Panc1 (cell line): ENCODE results near the gene CCDC152.

ENCODE experiments used
- POLR2AphosphoS5 ChIP-seq: IDR thresholded peaks from 2 replicates; pipeline ENCODE4 v1.6.1; 2012; ENCODE audit warnings: mild to moderate bottlenecking, low read depth, low read length, moderate library complexity
- TCF7L2 ChIP-seq: IDR thresholded peaks from 2 replicates; pipeline ENCODE4 v1.6.1; 2011; ENCODE audit warnings: mild to moderate bottlenecking, low read depth, low read length, inconsistent platforms
- TF ChIP-seq, protein P1 (sequence below): fragments of 450-650 bp; IDR thresholded peaks from 2 replicates; pipeline ENCODE4 v1.5.1; 2017; ENCODE audit warnings: mild to moderate bottlenecking
- TF ChIP-seq, protein P2 (sequence below), 2 experiments: IDR thresholded peaks; 2 replicates each; pipeline ENCODE4 v1.6.1; 2011 to 2012; ENCODE audit warnings: low read depth in 2 of 2, control low read depth in 1 of 2, low read length in 1 of 2, mild to moderate bottlenecking in 1 of 2, moderate library complexity in 1 of 2; ENCODE audit not compliant: insufficient read depth in 1 of 2

GRCh38 chr5:42812620-42813019 lies 56.0 kb downstream of the CCDC152 start:
- TF ChIP-seq, protein P1, sequence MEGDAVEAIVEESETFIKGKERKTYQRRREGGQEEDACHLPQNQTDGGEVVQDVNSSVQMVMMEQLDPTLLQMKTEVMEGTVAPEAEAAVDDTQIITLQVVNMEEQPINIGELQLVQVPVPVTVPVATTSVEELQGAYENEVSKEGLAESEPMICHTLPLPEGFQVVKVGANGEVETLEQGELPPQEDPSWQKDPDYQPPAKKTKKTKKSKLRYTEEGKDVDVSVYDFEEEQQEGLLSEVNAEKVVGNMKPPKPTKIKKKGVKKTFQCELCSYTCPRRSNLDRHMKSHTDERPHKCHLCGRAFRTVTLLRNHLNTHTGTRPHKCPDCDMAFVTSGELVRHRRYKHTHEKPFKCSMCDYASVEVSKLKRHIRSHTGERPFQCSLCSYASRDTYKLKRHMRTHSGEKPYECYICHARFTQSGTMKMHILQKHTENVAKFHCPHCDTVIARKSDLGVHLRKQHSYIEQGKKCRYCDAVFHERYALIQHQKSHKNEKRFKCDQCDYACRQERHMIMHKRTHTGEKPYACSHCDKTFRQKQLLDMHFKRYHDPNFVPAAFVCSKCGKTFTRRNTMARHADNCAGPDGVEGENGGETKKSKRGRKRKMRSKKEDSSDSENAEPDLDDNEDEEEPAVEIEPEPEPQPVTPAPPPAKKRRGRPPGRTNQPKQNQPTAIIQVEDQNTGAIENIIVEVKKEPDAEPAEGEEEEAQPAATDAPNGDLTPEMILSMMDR = no peak
- TF ChIP-seq, protein P2, sequence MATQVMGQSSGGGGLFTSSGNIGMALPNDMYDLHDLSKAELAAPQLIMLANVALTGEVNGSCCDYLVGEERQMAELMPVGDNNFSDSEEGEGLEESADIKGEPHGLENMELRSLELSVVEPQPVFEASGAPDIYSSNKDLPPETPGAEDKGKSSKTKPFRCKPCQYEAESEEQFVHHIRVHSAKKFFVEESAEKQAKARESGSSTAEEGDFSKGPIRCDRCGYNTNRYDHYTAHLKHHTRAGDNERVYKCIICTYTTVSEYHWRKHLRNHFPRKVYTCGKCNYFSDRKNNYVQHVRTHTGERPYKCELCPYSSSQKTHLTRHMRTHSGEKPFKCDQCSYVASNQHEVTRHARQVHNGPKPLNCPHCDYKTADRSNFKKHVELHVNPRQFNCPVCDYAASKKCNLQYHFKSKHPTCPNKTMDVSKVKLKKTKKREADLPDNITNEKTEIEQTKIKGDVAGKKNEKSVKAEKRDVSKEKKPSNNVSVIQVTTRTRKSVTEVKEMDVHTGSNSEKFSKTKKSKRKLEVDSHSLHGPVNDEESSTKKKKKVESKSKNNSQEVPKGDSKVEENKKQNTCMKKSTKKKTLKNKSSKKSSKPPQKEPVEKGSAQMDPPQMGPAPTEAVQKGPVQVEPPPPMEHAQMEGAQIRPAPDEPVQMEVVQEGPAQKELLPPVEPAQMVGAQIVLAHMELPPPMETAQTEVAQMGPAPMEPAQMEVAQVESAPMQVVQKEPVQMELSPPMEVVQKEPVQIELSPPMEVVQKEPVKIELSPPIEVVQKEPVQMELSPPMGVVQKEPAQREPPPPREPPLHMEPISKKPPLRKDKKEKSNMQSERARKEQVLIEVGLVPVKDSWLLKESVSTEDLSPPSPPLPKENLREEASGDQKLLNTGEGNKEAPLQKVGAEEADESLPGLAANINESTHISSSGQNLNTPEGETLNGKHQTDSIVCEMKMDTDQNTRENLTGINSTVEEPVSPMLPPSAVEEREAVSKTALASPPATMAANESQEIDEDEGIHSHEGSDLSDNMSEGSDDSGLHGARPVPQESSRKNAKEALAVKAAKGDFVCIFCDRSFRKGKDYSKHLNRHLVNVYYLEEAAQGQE (IDR thresholded peaks at IDR 0.05; ENCODE audit: insufficient read depth in 1 of 2, low read depth in 2 of 2, low read length in 1 of 2) = no peak
- TF ChIP-seq TCF7L2 = no peak
- no peak for TF ChIP-seq POLR2AphosphoS5
